AG09309 (cell line): ENCODE measurements around the gene POLR2M.

ENCODE experiments used
- DNase-seq: peaks from one replicate; pipeline ENCODE4 v3.0.0-alpha.2; 2010; ENCODE audit warnings: low read depth
- H3K4me3 ChIP-seq: 2 replicates; pipeline ENCODE4 v1.5.1; 2011; ENCODE audit warnings: mild to moderate bottlenecking, low read depth, low read length, moderate library complexity; ENCODE audit not compliant: control insufficient read depth
- CTCF ChIP-seq: IDR thresholded peaks from 2 replicates; pipeline ENCODE4 v1.5.1; 2011; ENCODE audit warnings: mild to moderate bottlenecking, low read depth, low read length, inconsistent platforms; ENCODE audit not compliant: insufficient read depth, control insufficient read depth; ENCODE audit errors: missing control alignments

POLR2M gene

DNA sequence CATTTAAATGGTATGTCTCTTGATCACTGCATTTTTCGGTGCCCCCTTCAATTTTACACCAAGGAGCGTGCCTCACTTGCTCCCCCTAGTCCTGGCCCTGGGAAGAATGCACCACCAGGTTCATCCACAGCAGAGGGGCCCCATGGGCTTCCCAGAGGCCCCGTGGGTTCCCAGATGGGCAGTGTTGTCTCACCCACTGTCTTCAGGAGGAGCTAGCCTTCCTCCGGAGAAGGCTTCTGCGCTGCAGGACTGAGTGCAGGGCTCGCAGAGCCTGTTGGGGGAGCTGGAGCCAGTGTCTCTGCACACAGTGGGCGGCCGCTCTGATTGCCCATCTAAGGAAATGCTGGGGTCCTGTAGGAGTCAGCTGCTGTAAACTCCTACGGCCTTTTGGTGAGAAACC is 45.9 kb downstream of the POLR2M start:
- no peak overlapping the region for H3K4me3 ChIP-seq
- TF ChIP-seq CTCF, result no peak
- no peak for DNase-seq

- no peak for DNase-seq
- no peak overlapping the region for H3K4me3 ChIP-seq
- TF ChIP-seq CTCF, result no peak
Measured at GRCh38 chr15:57752840-57753239, 46.3 kb downstream of the POLR2M start.

- DNase-seq, result no peak
- no peak for TF ChIP-seq CTCF
Measured at GRCh38 chr15:57756466-57756865, 50.0 kb downstream of the POLR2M start.

GRCh38 chr15:57758560-57758959 is 52.0 kb downstream of the POLR2M start:
- H3K4me3 ChIP-seq, result no peak overlapping the region
- no peak for DNase-seq
- no peak for TF ChIP-seq CTCF

More at GRCh38 chr15:57756466-57756865, 50.0 kb downstream of the POLR2M start:
- no peak overlapping the region for H3K4me3 ChIP-seq

GRCh38 chr15:57761562-57761961 is 55.0 kb downstream of the POLR2M start:
- no peak for TF ChIP-seq CTCF
- peak; percentile 14 for DNase-seq
- no peak overlapping the region for H3K4me3 ChIP-seq

DNA sequence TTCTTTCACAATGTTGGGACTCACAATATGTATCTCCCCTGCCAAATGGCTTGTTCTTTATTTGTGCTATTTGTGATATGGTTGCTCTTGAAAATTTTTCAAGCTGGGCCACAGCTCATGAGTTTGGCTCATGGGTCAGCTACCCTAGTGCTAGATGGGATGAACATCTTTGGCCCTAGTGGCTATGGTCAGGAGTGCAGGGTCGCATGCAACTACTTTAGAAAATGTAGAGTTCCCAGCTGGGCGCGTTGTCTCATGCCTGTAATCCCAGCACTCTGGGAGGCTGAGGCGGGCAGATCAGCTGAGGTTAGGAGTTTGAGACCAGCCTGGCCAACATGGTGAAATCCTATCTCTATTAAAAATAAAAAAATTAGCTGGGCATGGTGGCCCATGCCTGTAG is 55.8 kb downstream of the POLR2M start:
- TF ChIP-seq CTCF, result no peak
- DNase-seq, result no peak

More for the DNA sequence above, 55.8 kb downstream of the POLR2M start:
- H3K4me3 ChIP-seq, result no peak overlapping the region
